Measurements from ENCODE around the gene GBP4. TPM values are rescaled to one million over a fixed set of nuclear protein-coding genes. Genes with fewer than 3 reads are reported as not detected.

The GBP4 gene
- polyA plus RNA-seq, 3 donors: 10.3 to 17.4 (median 13.0) TPM

DNA sequence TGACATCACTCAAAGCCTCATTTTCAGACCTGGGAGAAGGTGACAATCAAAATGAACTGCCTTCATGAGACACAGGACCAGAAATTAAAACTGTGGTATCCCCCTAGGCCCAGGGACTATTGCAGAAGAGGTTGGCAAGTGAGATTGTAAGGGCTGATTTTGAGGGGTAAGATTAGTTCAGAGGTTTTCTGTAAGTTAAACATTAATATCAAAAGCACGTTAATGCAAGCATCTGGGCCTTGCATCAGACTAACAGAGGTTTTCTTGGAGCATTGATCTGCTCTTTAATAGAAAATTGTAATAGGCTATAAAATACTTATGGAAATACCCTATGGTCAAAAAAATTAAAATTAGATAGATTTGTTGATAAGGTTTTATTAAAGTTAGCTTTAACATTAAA lies 14.6 kb upstream of the GBP4 start:
- H3K4me2 ChIP-seq (replicated peaks; ENCODE audit: extremely low read depth, low read length, poor library complexity, severe bottlenecking): no peak overlapping the region
- no peak for DNase-seq
- peaks cover 15 to 25% of the 10 kb centered on the region in 2 donors for H3K9me3 ChIP-seq (replicated peaks in 1 of 2; ENCODE audit: control insufficient read depth in 1 of 2, insufficient read depth in 1 of 2, low read length in 2 of 2)
- no peak overlapping the region for H3K4me3 Mint-ChIP-seq
- no peaks in the 10 kb centered on the region for H3K27me3 ChIP-seq (ENCODE audit: control insufficient read depth in 2 of 2, insufficient read depth in 2 of 2, low read length in 2 of 2)
- no peak overlapping the region for H3K27ac ChIP-seq (ENCODE audit: low read depth in 1 of 2, low read length in 2 of 2)
- H3K4me1 ChIP-seq (ENCODE audit: control insufficient read depth in 1 of 2, insufficient read depth in 2 of 2, low read length in 2 of 2): no peaks in the 10 kb centered on the region
- no peaks in the 10 kb centered on the region for H3K36me3 Mint-ChIP-seq
- no CpG with 5 or more reads among the region's 1 CpG for WGBS (ENCODE audit: insufficient coverage)
- H3K27ac Mint-ChIP-seq: no peak overlapping the region
- H3K4me3 ChIP-seq (replicated peaks in 1 of 3; ENCODE audit: low read depth in 2 of 3, low read length in 3 of 3): no peak overlapping the region
- no peaks in the 10 kb centered on the region for H3K4me1 Mint-ChIP-seq
- no peaks in the 10 kb centered on the region for H4K20me1 ChIP-seq (ENCODE audit: insufficient read depth, low read length)
- no peak overlapping the region for H2AFZ ChIP-seq (ENCODE audit: insufficient read depth, low read depth, low read length, poor library complexity, severe bottlenecking)
- no peaks in the 10 kb centered on the region for H3K79me2 ChIP-seq (ENCODE audit: insufficient read depth, low read length)
- no peak overlapping the region for H3K9ac ChIP-seq (ENCODE audit: insufficient read depth, low read length, poor library complexity, severe bottlenecking)
- intact Hi-C loops (cut with micrococcal nuclease): no loop called here
- no peaks in the 10 kb centered on the region for H3K36me3 ChIP-seq (replicated peaks in 1 of 2; ENCODE audit: control insufficient read depth in 1 of 2, insufficient read depth in 2 of 2, low read length in 2 of 2)
- peaks cover 0 to 4% (median 0%) of the 10 kb centered on the region in 3 donors for H3K27me3 Mint-ChIP-seq (ENCODE audit: low read depth in 3 of 3)
- TF ChIP-seq CTCF (IDR thresholded peaks at IDR 0.05): no peak
- peaks cover 8 to 26% (median 22%) of the 10 kb centered on the region in 7 donors for H3K9me3 Mint-ChIP-seq

- Mint-ChIP-seq H3K27me3 (ENCODE audit: low read depth in 3 of 3) (no peaks in the 10 kb centered on the region), H3K36me3 (no peaks in the 10 kb centered on the region), H3K4me1 (no peaks in the 10 kb centered on the region), H3K9me3 (peaks cover 9 to 31% (median 20%) of the 10 kb centered on the region in 7 donors), H3K4me3 (no peak overlapping the region), H3K27ac (no peak overlapping the region)
- no CpG with 5 or more reads among the region's 1 CpG for WGBS (ENCODE audit: insufficient coverage)
- Histone ChIP-seq H4K20me1 (ENCODE audit: insufficient read depth, low read length) (no peaks in the 10 kb centered on the region), H3K27ac (ENCODE audit: low read depth in 1 of 2, low read length in 2 of 2) (no peak overlapping the region), H2AFZ (ENCODE audit: insufficient read depth, low read depth, low read length, poor library complexity, severe bottlenecking) (no peak overlapping the region), H3K79me2 (ENCODE audit: insufficient read depth, low read length) (no peaks in the 10 kb centered on the region), H3K36me3 (replicated peaks in 1 of 2; ENCODE audit: control insufficient read depth in 1 of 2, insufficient read depth in 2 of 2, low read length in 2 of 2) (no peaks in the 10 kb centered on the region), H3K4me3 (replicated peaks in 1 of 3; ENCODE audit: low read depth in 2 of 3, low read length in 3 of 3) (no peak overlapping the region), H3K4me2 (replicated peaks; ENCODE audit: extremely low read depth, low read length, poor library complexity, severe bottlenecking) (no peak overlapping the region), H3K27me3 (ENCODE audit: control insufficient read depth in 2 of 2, insufficient read depth in 2 of 2, low read length in 2 of 2) (no peaks in the 10 kb centered on the region), H3K9me3 (replicated peaks in 1 of 2; ENCODE audit: control insufficient read depth in 1 of 2, insufficient read depth in 1 of 2, low read length in 2 of 2) (peaks cover 10 to 24% of the 10 kb centered on the region in 2 donors), H3K9ac (ENCODE audit: insufficient read depth, low read length, poor library complexity, severe bottlenecking) (no peak overlapping the region), H3K4me1 (ENCODE audit: control insufficient read depth in 1 of 2, insufficient read depth in 2 of 2, low read length in 2 of 2) (no peaks in the 10 kb centered on the region)
- no peak for DNase-seq
- no peak for TF ChIP-seq CTCF (IDR thresholded peaks at IDR 0.05)
- intact Hi-C loops (cut with micrococcal nuclease): no loop called here
These were observed 12.4 kb upstream of the GBP4 start for GRCh38 chr1:89211035-89211634.
